GM19193 (cell line): Measurements from ENCODE around the gene SENP6.

Source experiments
- POLR2A ChIP-seq: IDR thresholded peaks from 4 replicates; pipeline ENCODE4 v1.6.1; 2011; ENCODE audit not compliant: insufficient read depth, insufficient read length; ENCODE audit errors: extremely low read depth

The SENP6 gene

DNA sequence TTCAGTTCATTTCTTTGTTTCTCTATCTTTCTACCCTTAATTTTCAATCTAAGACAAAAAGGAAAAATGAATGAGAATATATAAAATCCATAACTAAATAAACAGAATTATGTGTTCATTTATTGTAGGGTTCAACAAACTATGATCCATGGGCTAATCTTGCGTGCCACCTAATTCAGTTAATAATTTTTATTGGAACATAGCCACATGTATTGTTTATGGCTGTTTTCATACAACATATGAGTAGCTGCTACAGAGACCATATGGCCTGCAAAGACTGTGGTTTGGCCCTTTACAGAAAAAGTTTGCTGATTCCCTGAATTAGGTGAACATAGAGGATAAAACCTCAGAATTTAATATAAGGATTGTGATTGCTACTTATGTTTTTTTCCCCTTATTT is 21.8 kb downstream of the SENP6 start:
- no peak for TF ChIP-seq POLR2A

DNA sequence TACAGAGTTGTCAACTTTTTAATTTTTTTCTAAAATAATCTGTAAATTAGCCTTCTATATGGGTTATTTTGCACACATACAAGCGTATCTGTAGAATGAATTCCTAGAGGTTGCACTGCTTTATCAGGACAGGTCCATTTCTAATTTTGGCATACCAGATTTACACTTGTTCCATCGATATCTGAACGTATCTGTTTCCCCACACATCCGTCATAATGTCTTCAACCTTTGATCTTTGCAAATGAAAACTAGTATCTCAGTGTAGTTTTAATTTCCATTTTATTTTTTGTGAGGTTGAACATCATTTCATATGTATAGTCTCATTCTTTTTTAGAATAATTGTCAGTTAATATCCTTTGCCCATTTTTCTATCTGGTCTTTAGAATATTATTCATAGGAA is 22.7 kb downstream of the SENP6 start:
- no peak for TF ChIP-seq POLR2A

DNA sequence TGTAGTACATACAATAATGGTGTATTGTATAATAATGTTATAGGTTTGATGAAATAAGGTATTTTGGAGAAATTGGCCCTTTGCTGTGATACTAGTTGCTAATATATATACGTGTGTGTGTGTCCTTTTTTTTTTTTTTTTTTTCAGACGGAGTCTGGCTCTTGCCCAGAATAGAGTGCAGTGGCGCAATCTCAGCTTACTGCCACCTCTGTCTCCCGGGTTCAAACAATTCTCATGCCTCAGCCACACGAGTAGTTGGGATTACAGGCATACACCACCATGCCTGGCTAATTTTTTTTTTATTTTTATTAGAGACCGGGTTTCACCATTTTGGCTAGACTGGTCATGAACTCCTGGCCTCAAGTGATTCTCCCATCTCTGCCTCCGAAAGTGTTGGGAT is 23.3 kb downstream of the SENP6 start:
- no peak for TF ChIP-seq POLR2A

DNA sequence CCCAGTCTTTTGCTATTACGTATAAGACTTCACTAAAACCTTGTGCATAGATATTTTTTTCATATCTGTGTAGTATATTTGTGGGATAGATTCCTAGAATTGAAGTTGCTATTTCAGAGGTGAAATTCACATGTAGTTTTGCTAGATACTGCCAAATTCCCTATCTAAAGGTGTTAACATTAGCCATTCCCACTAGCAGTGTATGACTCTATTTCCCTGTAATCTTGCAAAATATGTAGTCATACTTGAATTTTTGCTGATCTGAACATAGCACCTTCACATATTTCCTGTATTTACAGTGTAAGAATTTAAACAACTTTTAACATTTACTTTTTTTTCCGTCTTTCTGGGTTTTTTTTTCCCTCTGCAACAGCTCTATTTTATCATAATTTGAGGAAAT is 24.9 kb downstream of the SENP6 start:
- TF ChIP-seq POLR2A, result no peak

DNA sequence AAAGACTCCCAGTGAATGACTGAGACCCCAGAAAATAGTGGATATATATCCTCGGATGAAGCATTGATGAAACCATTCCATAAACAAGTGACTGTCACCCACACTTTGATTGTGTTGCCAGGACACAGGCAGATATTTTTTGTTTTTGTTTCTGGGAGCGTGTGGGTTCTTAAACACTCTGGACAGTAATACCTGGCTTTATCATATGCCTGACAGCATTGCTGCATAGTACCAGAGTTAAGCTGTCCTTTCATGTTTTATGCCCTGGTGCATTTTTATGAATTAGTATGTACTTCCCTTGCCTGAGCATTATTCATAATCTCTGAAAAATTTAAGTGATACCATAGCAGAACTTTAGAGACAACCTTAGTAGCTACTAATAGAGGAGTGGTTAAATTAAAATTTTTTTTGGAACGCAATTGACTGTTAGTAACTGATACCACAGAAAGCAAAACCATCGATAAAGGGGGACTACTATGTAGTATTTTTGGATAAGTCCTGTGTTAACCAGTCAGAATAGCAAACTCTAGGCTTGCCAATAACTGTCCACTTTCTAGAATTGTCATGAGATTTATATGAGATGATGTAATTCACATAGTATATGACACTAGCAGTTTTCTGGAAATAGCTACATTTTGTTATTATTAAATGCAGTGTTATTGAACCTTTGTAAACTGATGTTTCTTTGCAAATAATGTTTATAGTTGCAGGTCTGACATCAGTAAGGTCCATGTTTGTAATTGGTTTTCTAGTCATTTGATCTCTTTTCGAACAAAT is 30.4 kb downstream of the SENP6 start:
- TF ChIP-seq POLR2A, result no peak

DNA sequence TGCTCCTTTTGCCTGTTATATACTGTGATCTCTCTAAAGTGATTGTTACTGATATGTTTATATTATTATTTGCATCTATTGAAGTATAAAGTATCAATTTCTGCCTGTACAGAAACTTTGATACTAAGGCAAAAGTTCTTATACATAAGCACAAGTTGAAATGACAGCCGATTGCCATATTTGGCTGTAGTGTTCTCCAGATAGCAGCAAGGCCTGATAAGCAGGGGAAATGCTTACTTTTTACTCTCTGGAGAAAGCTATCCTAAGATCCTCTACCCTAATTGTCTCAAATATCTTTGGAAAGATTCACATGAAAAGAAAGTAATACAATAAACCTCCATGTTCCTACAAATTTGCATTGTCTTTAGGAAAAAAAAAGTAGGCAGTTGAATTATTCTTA is 31.4 kb downstream of the SENP6 start:
- no peak for TF ChIP-seq POLR2A

DNA sequence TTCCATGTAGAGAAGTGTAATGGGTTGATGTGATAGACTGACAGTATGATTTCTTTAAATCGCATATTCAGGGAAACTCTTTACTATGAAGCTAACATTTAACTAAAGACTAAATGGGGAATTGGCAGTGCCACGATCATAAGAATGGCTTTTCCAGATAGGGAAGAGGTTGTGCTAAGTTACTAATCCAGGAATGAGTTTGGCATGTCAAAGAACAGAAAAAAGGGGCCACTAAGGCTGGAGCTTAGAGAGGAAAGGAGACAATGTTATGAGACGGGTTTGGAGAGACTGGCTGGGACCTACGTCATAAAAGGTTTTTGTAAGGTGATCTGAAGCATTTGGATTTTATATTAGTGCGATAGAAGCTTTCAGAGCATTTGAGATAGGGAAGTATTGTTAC is 40.6 kb downstream of the SENP6 start:
- TF ChIP-seq POLR2A, result no peak

DNA sequence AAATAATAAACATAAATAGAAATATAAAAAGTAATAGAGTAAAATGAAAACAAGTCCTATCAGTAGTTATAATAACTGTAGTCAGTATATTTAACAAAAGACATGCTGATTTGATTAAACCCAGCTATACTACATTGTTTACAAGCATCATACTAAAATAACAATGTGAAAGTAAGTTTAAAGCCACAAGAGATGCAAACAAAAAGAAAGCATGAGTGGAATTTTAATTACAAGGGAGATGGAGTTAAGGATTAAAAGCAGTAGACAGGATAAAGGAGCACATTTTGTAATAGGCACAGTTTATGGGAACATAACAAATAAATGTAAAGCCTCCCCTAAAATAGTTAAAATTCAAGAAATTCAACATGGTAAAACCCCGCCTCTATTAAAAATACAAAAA is 41.5 kb downstream of the SENP6 start:
- TF ChIP-seq POLR2A, result no peak

DNA sequence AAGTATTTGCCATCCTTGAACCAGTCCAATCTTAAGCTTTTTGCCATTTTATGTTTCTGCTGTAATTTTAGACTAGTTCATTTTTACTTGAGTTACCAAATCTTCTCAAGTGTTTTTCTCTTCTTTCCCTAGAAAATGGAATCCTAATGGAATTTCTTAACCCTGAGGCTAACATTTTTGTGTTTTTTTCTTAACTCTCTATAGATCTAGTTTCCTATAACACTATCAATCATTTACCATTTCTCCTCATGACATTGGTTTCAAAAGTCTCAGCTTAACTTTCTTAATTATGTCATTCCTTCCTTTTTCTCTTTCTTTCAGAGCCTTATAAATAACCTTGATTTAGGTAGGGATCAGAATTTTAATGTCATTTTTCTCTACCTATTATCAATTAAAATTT is 54.8 kb downstream of the SENP6 start:
- TF ChIP-seq POLR2A, result no peak

DNA sequence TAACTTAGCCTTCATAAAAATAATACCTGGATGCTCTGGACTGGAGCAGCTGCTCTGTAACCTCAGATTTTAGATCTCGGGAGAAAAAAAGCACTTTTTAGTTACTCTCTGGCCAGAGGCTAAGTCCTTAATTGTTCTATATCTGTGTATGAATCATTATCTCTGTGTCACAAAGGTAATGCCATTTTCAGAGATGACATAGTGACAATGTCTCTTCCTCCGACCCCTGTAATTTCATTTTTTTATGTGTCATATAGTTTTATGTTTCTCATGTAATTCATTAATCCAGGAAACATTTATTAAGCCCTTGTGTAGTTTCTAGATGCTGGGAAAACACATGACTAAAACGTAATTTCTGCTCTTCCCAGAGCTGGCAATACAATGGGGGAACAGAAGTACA is 55.6 kb downstream of the SENP6 start:
- TF ChIP-seq POLR2A, result no peak

DNA sequence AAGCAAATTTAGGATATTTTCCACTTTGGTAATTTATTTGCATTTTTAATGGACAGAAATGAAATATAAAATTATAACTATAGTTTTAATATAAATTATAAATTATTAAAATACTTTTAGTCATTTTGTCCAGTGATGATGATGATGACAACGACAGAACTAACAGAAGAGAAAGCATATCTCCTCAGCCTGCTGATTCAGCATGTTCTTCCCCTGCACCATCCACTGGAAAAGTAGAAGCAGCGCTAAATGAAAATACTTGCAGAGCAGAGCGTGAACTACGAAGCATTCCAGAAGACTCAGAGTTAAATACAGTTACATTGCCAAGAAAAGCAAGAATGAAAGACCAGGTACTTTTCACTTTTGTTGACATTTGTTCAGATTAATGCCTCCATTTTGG is 64.9 kb downstream of the SENP6 start:
- no peak for TF ChIP-seq POLR2A

DNA sequence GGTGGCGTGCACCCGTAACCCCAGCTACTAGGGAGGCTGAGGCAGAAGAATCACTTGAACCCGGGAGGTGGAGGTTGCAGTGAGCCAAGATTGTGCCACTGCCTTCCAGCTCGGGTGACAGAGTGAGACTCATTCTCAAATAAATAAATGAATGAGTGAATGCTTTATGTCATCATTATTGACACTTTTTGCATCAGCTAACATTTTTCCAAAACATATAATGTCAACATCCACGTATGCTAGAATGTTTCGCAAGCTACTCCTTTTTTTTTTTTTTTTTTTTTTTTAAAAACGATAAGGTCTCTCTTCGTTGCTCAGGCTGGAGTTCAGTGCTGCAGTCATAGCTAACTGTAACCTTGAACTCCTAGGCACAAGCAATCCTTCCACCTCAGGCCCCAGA is 72.2 kb downstream of the SENP6 start:
- no peak for TF ChIP-seq POLR2A

DNA sequence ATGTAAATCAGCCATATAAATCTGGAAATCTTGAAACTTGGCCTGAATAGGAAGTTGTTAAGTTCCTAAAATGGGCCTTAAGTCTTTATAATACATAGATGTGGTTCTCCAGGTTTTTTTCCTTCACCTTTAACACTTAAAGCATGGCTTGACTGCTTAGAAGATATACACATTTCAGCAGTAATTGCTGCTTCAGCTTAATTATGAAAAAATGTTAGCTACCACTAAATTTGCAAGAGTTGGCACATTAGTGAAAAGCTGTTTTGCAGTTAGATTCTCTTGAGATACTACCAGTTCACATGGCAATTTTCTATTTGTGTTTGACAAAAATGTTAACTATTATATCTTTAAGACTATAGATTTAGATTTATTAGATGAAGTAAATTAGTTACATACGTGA is 74.7 kb downstream of the SENP6 start:
- no peak for TF ChIP-seq POLR2A

DNA sequence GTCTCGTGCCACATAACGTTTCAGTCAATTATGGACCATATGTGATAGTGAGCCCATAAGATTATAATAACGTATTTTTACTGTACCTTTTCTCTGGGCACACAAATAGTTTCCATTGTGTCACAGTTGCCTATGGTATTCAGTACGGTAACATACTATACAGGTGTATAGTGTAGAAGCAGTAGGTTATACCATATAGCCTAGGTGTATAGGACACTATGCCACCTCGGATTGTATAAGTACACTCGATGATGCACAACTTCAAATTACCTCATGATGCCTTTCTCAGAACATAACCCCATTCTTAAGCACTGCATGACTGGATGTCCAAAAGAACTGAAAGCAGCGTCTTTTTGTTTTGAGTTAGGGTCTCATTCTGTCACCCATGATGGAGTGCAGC is 87.9 kb downstream of the SENP6 start:
- no peak for TF ChIP-seq POLR2A

DNA sequence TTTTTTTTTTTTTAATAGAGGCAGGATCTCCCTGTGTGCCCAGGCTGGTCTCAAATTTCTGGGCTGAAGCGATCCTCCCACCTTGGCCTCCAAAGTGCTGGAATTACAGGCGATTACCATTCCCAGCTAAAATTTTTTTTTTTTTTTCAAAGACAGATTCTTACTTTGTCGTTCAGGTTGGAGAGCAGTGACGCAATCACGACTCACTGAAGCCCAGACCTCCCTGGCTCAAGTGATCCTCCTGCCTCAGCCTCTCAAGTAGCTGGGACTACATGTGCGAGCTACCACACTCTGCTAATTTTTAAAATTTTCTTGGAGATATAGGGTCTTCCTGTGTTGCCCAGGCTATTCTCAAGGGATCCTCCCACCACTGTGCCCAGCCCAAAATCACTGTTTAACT is 89.3 kb downstream of the SENP6 start:
- TF ChIP-seq POLR2A, result no peak

DNA sequence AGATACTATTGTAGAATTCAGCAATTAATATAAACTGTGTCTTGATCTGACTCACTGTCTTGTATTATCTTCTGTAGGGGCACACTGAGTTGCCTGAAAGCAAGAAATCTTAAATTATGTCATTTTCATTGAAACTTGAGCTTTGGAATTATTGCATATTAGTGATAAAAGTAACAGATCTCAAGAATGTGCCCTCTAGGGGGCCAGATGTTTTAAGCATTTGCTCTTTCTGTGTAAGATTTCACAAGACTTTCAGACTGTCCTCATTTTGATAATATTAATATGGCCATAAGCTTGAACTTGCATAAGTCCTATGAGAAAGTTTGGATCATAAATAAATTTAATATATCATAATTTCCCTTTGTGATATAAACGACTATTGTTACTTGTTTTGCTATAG is 91.9 kb downstream of the SENP6 start:
- no peak for TF ChIP-seq POLR2A

DNA sequence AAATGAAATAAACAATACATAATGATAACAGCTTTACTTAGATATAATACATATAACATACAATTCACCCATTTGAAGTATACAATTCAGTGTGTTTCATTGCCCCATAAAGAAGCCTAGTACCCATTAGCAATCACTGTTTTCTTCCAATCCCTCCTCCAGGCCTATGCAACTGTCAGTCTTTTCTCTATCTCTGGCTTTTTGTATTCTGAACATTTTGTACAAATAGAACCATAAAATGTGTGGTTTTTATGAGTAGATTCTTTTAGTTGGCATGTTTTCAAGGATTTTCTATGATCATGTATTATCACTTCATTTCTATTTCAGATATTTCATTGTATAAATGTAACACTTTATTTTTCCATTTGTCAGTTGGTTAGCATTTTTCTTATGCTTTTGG is 92.7 kb downstream of the SENP6 start:
- TF ChIP-seq POLR2A, result no peak

DNA sequence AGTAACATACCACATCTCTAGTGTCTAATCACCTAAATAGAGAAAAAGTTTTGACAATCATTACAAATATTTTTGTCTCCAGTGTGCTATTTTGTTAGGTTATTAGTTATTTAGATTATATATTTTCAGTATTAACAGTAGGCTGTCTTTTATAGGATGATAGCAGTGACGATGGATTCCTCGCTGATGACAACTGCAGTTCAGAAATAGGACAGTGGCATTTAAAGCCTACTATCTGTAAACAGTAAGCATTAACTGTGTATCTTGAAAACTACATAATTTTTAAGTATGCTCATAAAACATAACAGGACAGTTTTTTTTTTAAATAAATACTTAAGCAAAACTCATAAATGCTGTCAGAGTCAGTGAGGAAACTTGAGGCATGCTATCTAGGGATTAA is 109.5 kb downstream of the SENP6 start:
- no peak for TF ChIP-seq POLR2A

DNA sequence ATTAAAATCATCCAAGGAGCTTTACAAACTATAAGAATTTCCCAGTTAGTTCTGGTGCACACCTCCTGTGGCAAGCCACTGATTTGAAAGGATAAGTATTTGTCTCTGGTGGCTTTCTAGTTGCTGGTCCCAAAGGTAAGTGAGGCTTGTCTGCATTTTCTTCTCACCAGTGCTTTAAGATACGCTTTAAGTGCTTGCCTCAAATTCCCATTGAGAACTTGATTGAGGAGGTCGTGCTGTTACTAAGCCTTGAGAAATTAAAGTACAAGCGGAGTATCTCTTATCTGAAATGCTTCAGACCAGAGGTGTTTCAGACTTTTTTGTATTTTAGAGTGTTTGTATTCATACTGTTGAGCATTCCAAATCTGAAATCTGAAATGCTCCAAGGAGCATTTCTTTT is 117.5 kb downstream of the SENP6 start:
- TF ChIP-seq POLR2A, result no peak
